ENCODE data around the gene KIRREL3.

The KIRREL3 gene

GRCh38 chr11:126968915-126969314 lies 31.7 kb downstream of the KIRREL3 start:
- Histone ChIP-seq H3K4me3 (replicated peaks; ENCODE audit: low read depth, low read length) (no peak overlapping the region), H3K27me3 (replicated peaks; ENCODE audit: control insufficient read depth, insufficient read depth, low read length) (peaks cover 3% of the 10 kb centered on the region), H3K36me3 (ENCODE audit: control insufficient read depth, insufficient read depth, low read length) (no peaks in the 10 kb centered on the region)
- no peak for TF ChIP-seq CTCF (IDR thresholded peaks at IDR 0.05; ENCODE audit: insufficient read depth, low read length, poor library complexity, severe bottlenecking)
- DNase-seq (ENCODE audit: extremely low read depth, insufficient read length): no peak

GRCh38 chr11:126965331-126965730 lies 35.2 kb downstream of the KIRREL3 start:
- peaks cover 2% of the 10 kb centered on the region; the same call in 1 of the 2 replicates for H3K27me3 ChIP-seq (replicated peaks; ENCODE audit: control insufficient read depth, insufficient read depth, low read length)
- no peak overlapping the region for H3K4me3 ChIP-seq (replicated peaks; ENCODE audit: low read depth, low read length)
- no peaks in the 10 kb centered on the region for H3K36me3 ChIP-seq (ENCODE audit: control insufficient read depth, insufficient read depth, low read length)
- no peak for TF ChIP-seq CTCF (IDR thresholded peaks at IDR 0.05; ENCODE audit: insufficient read depth, low read length, poor library complexity, severe bottlenecking)
- DNase-seq (ENCODE audit: extremely low read depth, insufficient read length): no peak

- Histone ChIP-seq H3K4me3 (replicated peaks; ENCODE audit: low read depth, low read length) (no peak overlapping the region), H3K36me3 (ENCODE audit: control insufficient read depth, insufficient read depth, low read length) (no peaks in the 10 kb centered on the region), H3K27me3 (replicated peaks; ENCODE audit: control insufficient read depth, insufficient read depth, low read length) (peaks cover 2% of the 10 kb centered on the region)
- DNase-seq (ENCODE audit: extremely low read depth, insufficient read length): no peak
- TF ChIP-seq CTCF (IDR thresholded peaks at IDR 0.05; ENCODE audit: insufficient read depth, low read length, poor library complexity, severe bottlenecking): no peak
These were observed 36.8 kb downstream of the KIRREL3 start for GRCh38 chr11:126963603-126964363.

GRCh38 chr11:126963115-126963514 lies 37.5 kb downstream of the KIRREL3 start:
- DNase-seq (ENCODE audit: extremely low read depth, insufficient read length): no peak
- H3K36me3 ChIP-seq (ENCODE audit: control insufficient read depth, insufficient read depth, low read length): no peaks in the 10 kb centered on the region
- no peak overlapping the region for H3K4me3 ChIP-seq (replicated peaks; ENCODE audit: low read depth, low read length)
- no peak for TF ChIP-seq CTCF (IDR thresholded peaks at IDR 0.05; ENCODE audit: insufficient read depth, low read length, poor library complexity, severe bottlenecking)
- H3K27me3 ChIP-seq (replicated peaks; ENCODE audit: control insufficient read depth, insufficient read depth, low read length): peaks cover 2% of the 10 kb centered on the region

GRCh38 chr11:126959700-126960099 lies 40.9 kb downstream of the KIRREL3 start:
- Histone ChIP-seq H3K36me3 (ENCODE audit: control insufficient read depth, insufficient read depth, low read length) (no peaks in the 10 kb centered on the region), H3K4me3 (replicated peaks; ENCODE audit: low read depth, low read length) (no peak overlapping the region), H3K27me3 (replicated peaks; ENCODE audit: control insufficient read depth, insufficient read depth, low read length) (peaks cover 2% of the 10 kb centered on the region)
- TF ChIP-seq CTCF (IDR thresholded peaks at IDR 0.05; ENCODE audit: insufficient read depth, low read length, poor library complexity, severe bottlenecking): no peak
- DNase-seq (ENCODE audit: extremely low read depth, insufficient read length): no peak
